ENCODE results near the gene PLXNA2.

The PLXNA2 gene

GRCh38 chr1:208048904-208049303 is 195.3 kb downstream of the PLXNA2 start:
- no peak for DNase-seq (ENCODE audit: extremely low read depth in 1 of 2, low read depth in 1 of 2)

GRCh38 chr1:208047975-208048374 is 196.2 kb downstream of the PLXNA2 start:
- DNase-seq (ENCODE audit: extremely low read depth in 1 of 2, low read depth in 1 of 2) = no peak

- DNase-seq (ENCODE audit: extremely low read depth in 1 of 2, low read depth in 1 of 2) = no peak
These were observed 196.7 kb downstream of the PLXNA2 start for GRCh38 chr1:208047476-208047934.

- no peak for DNase-seq (ENCODE audit: extremely low read depth in 1 of 2, low read depth in 1 of 2)
These were observed 198.5 kb downstream of the PLXNA2 start for GRCh38 chr1:208045463-208046260.

- DNase-seq (ENCODE audit: extremely low read depth in 1 of 2, low read depth in 1 of 2) = no peak
These were observed 199.4 kb downstream of the PLXNA2 start for GRCh38 chr1:208044589-208045462.

- no peak for DNase-seq (ENCODE audit: extremely low read depth in 1 of 2, low read depth in 1 of 2)
These were observed 200.4 kb downstream of the PLXNA2 start for GRCh38 chr1:208043691-208044181.

- no peak for DNase-seq (ENCODE audit: extremely low read depth in 1 of 2, low read depth in 1 of 2)
These were observed 201.3 kb downstream of the PLXNA2 start for GRCh38 chr1:208042868-208043267.

GRCh38 chr1:208042041-208042615 is 202.1 kb downstream of the PLXNA2 start:
- no peak for DNase-seq (ENCODE audit: extremely low read depth in 1 of 2, low read depth in 1 of 2)

- no peak for DNase-seq (ENCODE audit: extremely low read depth in 1 of 2, low read depth in 1 of 2)
These were observed 202.7 kb downstream of the PLXNA2 start for GRCh38 chr1:208041505-208041904.

GRCh38 chr1:208040821-208041297 is 203.3 kb downstream of the PLXNA2 start:
- no peak for DNase-seq (ENCODE audit: extremely low read depth in 1 of 2, low read depth in 1 of 2)

- no peak for DNase-seq (ENCODE audit: extremely low read depth in 1 of 2, low read depth in 1 of 2)
These were observed 204.4 kb downstream of the PLXNA2 start for GRCh38 chr1:208039536-208040332.

- DNase-seq (ENCODE audit: extremely low read depth in 1 of 2, low read depth in 1 of 2) = no peak
These were observed 205.9 kb downstream of the PLXNA2 start for GRCh38 chr1:208038303-208038702.

- DNase-seq (ENCODE audit: extremely low read depth in 1 of 2, low read depth in 1 of 2) = no peak
These were observed 207.0 kb downstream of the PLXNA2 start for GRCh38 chr1:208036918-208037766.

GRCh38 chr1:208036106-208036808 is 207.9 kb downstream of the PLXNA2 start:
- DNase-seq (ENCODE audit: extremely low read depth in 1 of 2, low read depth in 1 of 2) = no peak

- no peak for DNase-seq (ENCODE audit: extremely low read depth in 1 of 2, low read depth in 1 of 2)
These were observed 210.0 kb downstream of the PLXNA2 start for GRCh38 chr1:208034135-208034534.

GRCh38 chr1:208033236-208033635 is 210.9 kb downstream of the PLXNA2 start:
- DNase-seq (ENCODE audit: extremely low read depth in 1 of 2, low read depth in 1 of 2) = no peak

GRCh38 chr1:208031932-208032320 is 212.3 kb downstream of the PLXNA2 start:
- no peak for DNase-seq (ENCODE audit: extremely low read depth in 1 of 2, low read depth in 1 of 2)

GRCh38 chr1:208031316-208031931 is 212.8 kb downstream of the PLXNA2 start:
- DNase-seq (ENCODE audit: extremely low read depth in 1 of 2, low read depth in 1 of 2) = no peak
